Neuron (in vitro differentiated cells): ENCODE data around the gene LAMA5.

ENCODE experiments used
- H2AFZ ChIP-seq: one replicate; pipeline ENCODE4 v1.6.1; 2013; ENCODE audit warnings: low read depth, mild to moderate bottlenecking, inconsistent platforms, low read length, moderate library complexity
- H3K27me3 ChIP-seq: one replicate; pipeline ENCODE4 v1.6.1; 2013; ENCODE audit warnings: low read length; ENCODE audit not compliant: insufficient read depth
- H3K36me3 ChIP-seq: one replicate; pipeline ENCODE4 v1.6.1; 2013; ENCODE audit warnings: low read length; ENCODE audit not compliant: insufficient read depth
- H3K4me1 ChIP-seq: one replicate; pipeline ENCODE4 v1.6.1; 2013; ENCODE audit warnings: low read length; ENCODE audit not compliant: insufficient read depth
- H3K4me3 ChIP-seq: 2 replicates; pipeline ENCODE4 v1.5.1; 2013; ENCODE audit warnings: mild to moderate bottlenecking, low read length, moderate library complexity
- H3K9me3 ChIP-seq: one replicate; pipeline ENCODE4 v1.6.1; 2013; ENCODE audit warnings: low read length

LAMA5 gene

GRCh38 chr20:62368392-62368975, 1.4 kb upstream of the LAMA5 start:
- H3K9me3 ChIP-seq, result no peaks in the 10 kb centered on the region
- peaks cover 58% of the 10 kb centered on the region for H3K4me1 ChIP-seq
- H3K27me3 ChIP-seq, result no peaks in the 10 kb centered on the region

GRCh38 chr20:62367633-62368391, 700 bp upstream of the LAMA5 start:
- Histone ChIP-seq H3K27me3 (no peaks in the 10 kb centered on the region), H3K4me3 (peak overlapping the region; percentile 60), H3K4me1 (peaks cover 63% of the 10 kb centered on the region), H3K9me3 (no peaks in the 10 kb centered on the region), H2AFZ (peak overlapping the region; percentile 90), H3K36me3 (no peaks in the 10 kb centered on the region)

More at GRCh38 chr20:62368392-62368975, 1.4 kb upstream of the LAMA5 start:
- Histone ChIP-seq H2AFZ (peak overlapping the region; percentile 90), H3K4me3 (peak overlapping the region; percentile 60), H3K36me3 (no peaks in the 10 kb centered on the region)

- H2AFZ ChIP-seq, result peak overlapping the region; percentile 46
- no peaks in the 10 kb centered on the region for H3K27me3 ChIP-seq
- peak overlapping the region; percentile 72 for H3K4me3 ChIP-seq
- peaks cover 63% of the 10 kb centered on the region for H3K4me1 ChIP-seq
- no peaks in the 10 kb centered on the region for H3K36me3 ChIP-seq
- no peaks in the 10 kb centered on the region for H3K9me3 ChIP-seq
These were observed 559 bp downstream of the LAMA5 start for GRCh38 chr20:62366370-62367135.

GRCh38 chr20:62365814-62366369, 1.2 kb downstream of the LAMA5 start:
- Histone ChIP-seq H3K9me3 (no peaks in the 10 kb centered on the region), H3K4me3 (peak overlapping the region; percentile 72), H3K27me3 (no peaks in the 10 kb centered on the region), H2AFZ (no peak overlapping the region), H3K36me3 (no peaks in the 10 kb centered on the region), H3K4me1 (peaks cover 65% of the 10 kb centered on the region)

- Histone ChIP-seq H2AFZ (no peak overlapping the region), H3K27me3 (no peaks in the 10 kb centered on the region), H3K4me3 (no peak overlapping the region), H3K4me1 (peaks cover 57% of the 10 kb centered on the region), H3K9me3 (no peaks in the 10 kb centered on the region), H3K36me3 (no peaks in the 10 kb centered on the region)
These were observed 2.0 kb downstream of the LAMA5 start for GRCh38 chr20:62364911-62365736.

GRCh38 chr20:62363920-62364851, 2.9 kb downstream of the LAMA5 start:
- H3K36me3 ChIP-seq, result no peaks in the 10 kb centered on the region
- H2AFZ ChIP-seq, result no peak overlapping the region
- H3K4me3 ChIP-seq, result no peak overlapping the region
- H3K9me3 ChIP-seq, result no peaks in the 10 kb centered on the region
- no peaks in the 10 kb centered on the region for H3K27me3 ChIP-seq
- H3K4me1 ChIP-seq, result peaks cover 48% of the 10 kb centered on the region

GRCh38 chr20:62362991-62363919, 3.9 kb downstream of the LAMA5 start:
- Histone ChIP-seq H3K4me1 (peaks cover 40% of the 10 kb centered on the region), H3K4me3 (no peak overlapping the region), H3K27me3 (no peaks in the 10 kb centered on the region)

GRCh38 chr20:62362590-62362940, 4.5 kb downstream of the LAMA5 start:
- Histone ChIP-seq H3K4me3 (no peak overlapping the region), H2AFZ (no peak overlapping the region), H3K9me3 (no peaks in the 10 kb centered on the region), H3K36me3 (no peaks in the 10 kb centered on the region), H3K27me3 (no peaks in the 10 kb centered on the region), H3K4me1 (peaks cover 36% of the 10 kb centered on the region)

More at GRCh38 chr20:62362991-62363919, 3.9 kb downstream of the LAMA5 start:
- no peak overlapping the region for H2AFZ ChIP-seq
- no peaks in the 10 kb centered on the region for H3K9me3 ChIP-seq
- no peaks in the 10 kb centered on the region for H3K36me3 ChIP-seq

GRCh38 chr20:62361799-62362589, 5.1 kb downstream of the LAMA5 start:
- Histone ChIP-seq H3K27me3 (no peaks in the 10 kb centered on the region), H3K9me3 (no peaks in the 10 kb centered on the region), H3K36me3 (no peaks in the 10 kb centered on the region), H2AFZ (no peak overlapping the region), H3K4me3 (no peak overlapping the region), H3K4me1 (peaks cover 39% of the 10 kb centered on the region)

GRCh38 chr20:62360854-62361798, 6.0 kb downstream of the LAMA5 start:
- Histone ChIP-seq H3K27me3 (no peaks in the 10 kb centered on the region), H3K4me1 (peaks cover 45% of the 10 kb centered on the region)

More at GRCh38 chr20:62360854-62361798, 6.0 kb downstream of the LAMA5 start:
- Histone ChIP-seq H3K36me3 (no peaks in the 10 kb centered on the region), H3K4me3 (no peak overlapping the region), H2AFZ (no peak overlapping the region), H3K9me3 (no peaks in the 10 kb centered on the region)
